GM21360 (cell line): ENCODE results near the gene DNPEP.
"Not testable (repeated sequence)": the region's sequence is repeated elsewhere in the genome, so short reads cannot be mapped to it uniquely, and the experiment has no call there.

ENCODE experiments used
- ATAC-seq: cut with Tn5 transposase; IDR thresholded peaks from one replicate; pipeline ENCODE4 v1.9.1; 2021; ENCODE audit warnings: mild to moderate bottlenecking, moderate library complexity; ENCODE audit not compliant: unreplicated experiment

Gene DNPEP

GRCh38 chr2:219402665-219403515 is 15.2 kb upstream of the DNPEP start:
- no peak for ATAC-seq

- ATAC-seq: no peak
Observed at GRCh38 chr2:219401606-219402005, 13.9 kb upstream of the DNPEP start.

- no peak for ATAC-seq
Observed at GRCh38 chr2:219400562-219400961, 12.8 kb upstream of the DNPEP start.

- no peak for ATAC-seq
Observed at GRCh38 chr2:219399716-219400478, 12.2 kb upstream of the DNPEP start.

GRCh38 chr2:219398721-219399363 is 11.1 kb upstream of the DNPEP start:
- ATAC-seq: no peak

GRCh38 chr2:219396863-219397457 is 9.2 kb upstream of the DNPEP start:
- ATAC-seq: no peak

GRCh38 chr2:219395609-219396008 is 7.9 kb upstream of the DNPEP start:
- no peak for ATAC-seq

- not testable (repeated sequence) for ATAC-seq
Observed at GRCh38 chr2:219395056-219395455, 7.3 kb upstream of the DNPEP start.

GRCh38 chr2:219392754-219393153 is 5.0 kb upstream of the DNPEP start:
- ATAC-seq: no peak

GRCh38 chr2:219388907-219389156 is 1.1 kb upstream of the DNPEP start:
- no peak for ATAC-seq

GRCh38 chr2:219388121-219388906 is 602 bp upstream of the DNPEP start:
- peak; percentile 75 for ATAC-seq

- no peak for ATAC-seq
Observed at GRCh38 chr2:219386532-219387280, 1.0 kb downstream of the DNPEP start.

- ATAC-seq: no peak
Observed at GRCh38 chr2:219385958-219386520, 1.7 kb downstream of the DNPEP start.

- no peak for ATAC-seq
Observed at GRCh38 chr2:219384859-219385258, 2.9 kb downstream of the DNPEP start.

GRCh38 chr2:219384083-219384713 is 3.5 kb downstream of the DNPEP start:
- no peak for ATAC-seq

GRCh38 chr2:219381448-219381847 is 6.3 kb downstream of the DNPEP start:
- no peak for ATAC-seq

- no peak for ATAC-seq
Observed at GRCh38 chr2:219380926-219381325, 6.8 kb downstream of the DNPEP start.

GRCh38 chr2:219378163-219378851 is 9.4 kb downstream of the DNPEP start:
- ATAC-seq: no peak

GRCh38 chr2:219369447-219369861 is 18.3 kb downstream of the DNPEP start:
- no peak for ATAC-seq
